Breast epithelium (tissue), 3 donors: ENCODE data around the gene DES.

ENCODE experiments used
- CTCF ChIP-seq, 3 donors: fragments of 450-650 bp; IDR thresholded peaks; one replicate each; pipeline ENCODE4 v1.5.1; 2016 to 2017; ENCODE audit warnings: antibody characterized with exemption in 3 of 3, mild to moderate bottlenecking in 3 of 3, moderate library complexity in 3 of 3
- POLR2AphosphoS5 ChIP-seq, 3 donors: sonication (generic); formaldehyde crosslinking; IDR thresholded peaks; one replicate each; pipeline ENCODE4 v1.6.1; 2017; ENCODE audit warnings: antibody characterized with exemption in 3 of 3

- no peak for TF ChIP-seq CTCF (IDR thresholded peaks at IDR 0.05)
- TF ChIP-seq POLR2AphosphoS5 (IDR thresholded peaks at IDR 0.05), result no peak
Measured at GRCh38 chr2:219401606-219402005, 16.6 kb upstream of the DES start.
